Measurements from ENCODE around the gene ILF2.

Gene ILF2

GRCh38 chr1:153670859-153671627 is at the start of gene ILF2 (continued):
- 0 out of 2 replicates have a peak, but pooled peaks have one; percentile 56 for TF ChIP-seq YY2 (tag by site-specific recombination; IDR thresholded peaks at IDR 0.05)
- TF ChIP-seq ZNF513 (tag by site-specific recombination; IDR thresholded peaks at IDR 0.05), result no peak
- no peak for TF ChIP-seq ZNF623 (tag by site-specific recombination; IDR thresholded peaks at IDR 0.05)
- TF ChIP-seq ZNF449 (tag by site-specific recombination; IDR thresholded peaks at IDR 0.05), result 0 out of 2 replicates have a peak, but pooled peaks have one; percentile 58
- no peak for TF ChIP-seq ZNF677 (tag by site-specific recombination; IDR thresholded peaks at IDR 0.05)
- TF ChIP-seq ZNF266 (tag by site-specific recombination; IDR thresholded peaks at IDR 0.05; ENCODE audit: low read depth), result no peak
- no peak for TF ChIP-seq KLF1 (tag by site-specific recombination; IDR thresholded peaks at IDR 0.05)
- TF ChIP-seq ZNF23 (tag by site-specific recombination; IDR thresholded peaks at IDR 0.05; ENCODE audit: borderline replicate concordance), result no peak
- peak; percentile 70 for TF ChIP-seq ZBTB44 (tag by site-specific recombination; IDR thresholded peaks at IDR 0.05)
- no peak for TF ChIP-seq ZNF292 (tag by site-specific recombination; IDR thresholded peaks at IDR 0.05; ENCODE audit: borderline replicate concordance, low read depth)
- no peak for TF ChIP-seq ELK4 (IDR thresholded peaks at IDR 0.05; ENCODE audit: borderline replicate concordance, low read depth, low read length)
- TF ChIP-seq ZNF639 (tag by site-specific recombination; IDR thresholded peaks at IDR 0.05), result peak; percentile 78
- TF ChIP-seq ZNF610 (tag by site-specific recombination; IDR thresholded peaks at IDR 0.05; ENCODE audit: borderline replicate concordance), result no peak; the same call in 1 of the 2 replicates
- 0 out of 2 replicates have a peak, but pooled peaks have one; percentile 6 for TF ChIP-seq PRDM4 (tag by site-specific recombination; IDR thresholded peaks at IDR 0.05)
- no peak for TF ChIP-seq PRDM2 (tag by site-specific recombination; IDR thresholded peaks at IDR 0.05; ENCODE audit: borderline replicate concordance)
- no peak for TF ChIP-seq ZNF837 (tag by site-specific recombination; IDR thresholded peaks at IDR 0.05)
- peak; percentile 21; the same call in 1 of the 2 replicates for TF ChIP-seq ZBTB6 (tag by site-specific recombination; IDR thresholded peaks at IDR 0.05)
- no peak for TF ChIP-seq TCF7L2 (IDR thresholded peaks at IDR 0.05; ENCODE audit: borderline replicate concordance, low read depth, low read length)
- TF ChIP-seq OVOL3 (tag by site-specific recombination; IDR thresholded peaks at IDR 0.05), result no peak; the same call in 1 of the 2 replicates
- no peak for TF ChIP-seq ZNF830 (tag by site-specific recombination; IDR thresholded peaks at IDR 0.05; ENCODE audit: low read depth)
- TF ChIP-seq HOXC10 (CRISPR knock-in tag; IDR thresholded peaks at IDR 0.05), result no peak
